Suprapubic skin (tissue), 4 donors: ENCODE data around the gene GSN. TPM values are rescaled to one million over a fixed set of nuclear protein-coding genes. Genes with fewer than 3 reads are reported as not detected.

Experiments
- DNase-seq, 2 donors: peaks; one replicate each; pipeline ENCODE4 v3.0.0-alpha.2; 2019; ENCODE audit warnings: low spot score in 2 of 2
- H3K27ac ChIP-seq: fragments of 200-600 bp; sonication (generic); one replicate; pipeline ENCODE4 v1.5.1; 2019
- H3K27me3 ChIP-seq: fragments of 200-600 bp; sonication (generic); one replicate; pipeline ENCODE4 v1.5.1; 2019
- H3K36me3 ChIP-seq: fragments of 200-600 bp; sonication (generic); one replicate; pipeline ENCODE4 v1.5.1; 2019
- H3K4me1 ChIP-seq: fragments of 200-600 bp; sonication (generic); one replicate; pipeline ENCODE4 v1.5.1; 2019
- H3K4me3 ChIP-seq: fragments of 200-600 bp; sonication (generic); one replicate; pipeline ENCODE4 v1.5.1; 2019; ENCODE audit warnings: mild to moderate bottlenecking
- H3K9me3 ChIP-seq: fragments of 200-600 bp; sonication (generic); one replicate; pipeline ENCODE4 v1.5.1; 2019
- EP300 ChIP-seq: sonication (generic); formaldehyde crosslinking; IDR thresholded peaks from one replicate; pipeline ENCODE4 v1.6.1; 2017; ENCODE audit warnings: antibody characterized with exemption
- POLR2A ChIP-seq, 2 donors: fragments of 450-650 bp; IDR thresholded peaks; one replicate each; pipeline ENCODE4 v1.6.1; 2017; ENCODE audit warnings: antibody characterized with exemption in 2 of 2, mild to moderate bottlenecking in 2 of 2, moderate library complexity in 2 of 2
- POLR2AphosphoS5 ChIP-seq, 3 donors: sonication (generic); formaldehyde crosslinking; IDR thresholded peaks; one replicate each; pipeline ENCODE4 v1.6.1; 2017; ENCODE audit warnings: antibody characterized with exemption in 3 of 3
- WGBS: methylation state at CpG from one replicate; pipeline ENCODE4 v1.1.5; 2018; 5-methylcytosine and 5-hydroxymethylcytosine counted together
- total RNA-seq, 4 donors: library from RNA; depleted of rRNA; stranded (reverse); fragments of >200 nt; gene quantifications; one replicate each; pipeline ENCODE4 v1.1.0, GENCODE V29; 2016
- TF ChIP-seq, protein P1 (sequence below), 2 donors: fragments of 200-600 bp in 1 of 2; fragments of 450-650 bp in 1 of 2; sonication (generic) in 1 of 2; IDR thresholded peaks; one replicate each; pipeline ENCODE4 v1.5.1; 2016 to 2019; ENCODE audit warnings: antibody characterized with exemption in 2 of 2, mild to moderate bottlenecking in 1 of 2, moderate library complexity in 1 of 2

GSN gene
- total RNA-seq, 4 donors from 2014 or later, result 681 to 944 (median 771) TPM

GRCh38 chr9:121259498-121259897 lies 8.5 kb upstream of the GSN start:
- Histone ChIP-seq H3K4me3 (no peak overlapping the region), H3K36me3 (no peaks in the 10 kb centered on the region), H3K4me1 (peaks cover 18% of the 10 kb centered on the region), H3K27ac (no peak overlapping the region), H3K9me3 (no peaks in the 10 kb centered on the region), H3K27me3 (no peaks in the 10 kb centered on the region)
- DNase-seq, result no peak
- TF ChIP-seq POLR2AphosphoS5 (IDR thresholded peaks at IDR 0.05) (no peak), POLR2A (IDR thresholded peaks at IDR 0.05) (no peak)
- 91% methylated on average over 4 of the region's 4 CpGs for WGBS

DNA sequence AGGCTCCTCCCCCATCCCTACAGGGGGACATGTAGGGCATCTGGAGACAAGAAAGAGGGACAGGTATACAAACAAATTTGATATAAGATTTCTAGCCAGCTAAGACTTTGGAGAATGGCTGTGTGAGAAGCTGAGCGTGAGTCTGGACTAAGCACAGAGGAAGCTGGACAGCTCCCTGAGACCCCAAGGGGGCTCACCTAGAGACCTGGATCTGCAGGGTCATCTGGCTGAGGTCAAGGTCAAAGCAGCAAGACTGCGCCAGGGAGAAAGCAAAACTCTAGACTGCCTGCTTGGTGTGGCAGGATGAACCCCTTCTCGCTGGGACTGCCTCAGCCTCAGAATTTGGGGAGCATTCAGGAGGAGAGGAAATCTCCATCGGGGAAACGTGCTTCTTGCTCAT lies 8.0 kb upstream of the GSN start:
- DNase-seq, result no peak
- Histone ChIP-seq H3K4me3 (no peak overlapping the region), H3K27me3 (no peaks in the 10 kb centered on the region), H3K27ac (no peak overlapping the region), H3K9me3 (no peaks in the 10 kb centered on the region), H3K36me3 (no peaks in the 10 kb centered on the region), H3K4me1 (peaks cover 18% of the 10 kb centered on the region)
- WGBS, result 86% methylated on average over 5 of the region's 5 CpGs
- no peak for TF ChIP-seq POLR2AphosphoS5 (IDR thresholded peaks at IDR 0.05)
- no peak for TF ChIP-seq EP300
- TF ChIP-seq POLR2A (IDR thresholded peaks at IDR 0.05), result no peak
- TF ChIP-seq, protein P1, sequence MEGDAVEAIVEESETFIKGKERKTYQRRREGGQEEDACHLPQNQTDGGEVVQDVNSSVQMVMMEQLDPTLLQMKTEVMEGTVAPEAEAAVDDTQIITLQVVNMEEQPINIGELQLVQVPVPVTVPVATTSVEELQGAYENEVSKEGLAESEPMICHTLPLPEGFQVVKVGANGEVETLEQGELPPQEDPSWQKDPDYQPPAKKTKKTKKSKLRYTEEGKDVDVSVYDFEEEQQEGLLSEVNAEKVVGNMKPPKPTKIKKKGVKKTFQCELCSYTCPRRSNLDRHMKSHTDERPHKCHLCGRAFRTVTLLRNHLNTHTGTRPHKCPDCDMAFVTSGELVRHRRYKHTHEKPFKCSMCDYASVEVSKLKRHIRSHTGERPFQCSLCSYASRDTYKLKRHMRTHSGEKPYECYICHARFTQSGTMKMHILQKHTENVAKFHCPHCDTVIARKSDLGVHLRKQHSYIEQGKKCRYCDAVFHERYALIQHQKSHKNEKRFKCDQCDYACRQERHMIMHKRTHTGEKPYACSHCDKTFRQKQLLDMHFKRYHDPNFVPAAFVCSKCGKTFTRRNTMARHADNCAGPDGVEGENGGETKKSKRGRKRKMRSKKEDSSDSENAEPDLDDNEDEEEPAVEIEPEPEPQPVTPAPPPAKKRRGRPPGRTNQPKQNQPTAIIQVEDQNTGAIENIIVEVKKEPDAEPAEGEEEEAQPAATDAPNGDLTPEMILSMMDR (IDR thresholded peaks at IDR 0.05), result no peak

DNA sequence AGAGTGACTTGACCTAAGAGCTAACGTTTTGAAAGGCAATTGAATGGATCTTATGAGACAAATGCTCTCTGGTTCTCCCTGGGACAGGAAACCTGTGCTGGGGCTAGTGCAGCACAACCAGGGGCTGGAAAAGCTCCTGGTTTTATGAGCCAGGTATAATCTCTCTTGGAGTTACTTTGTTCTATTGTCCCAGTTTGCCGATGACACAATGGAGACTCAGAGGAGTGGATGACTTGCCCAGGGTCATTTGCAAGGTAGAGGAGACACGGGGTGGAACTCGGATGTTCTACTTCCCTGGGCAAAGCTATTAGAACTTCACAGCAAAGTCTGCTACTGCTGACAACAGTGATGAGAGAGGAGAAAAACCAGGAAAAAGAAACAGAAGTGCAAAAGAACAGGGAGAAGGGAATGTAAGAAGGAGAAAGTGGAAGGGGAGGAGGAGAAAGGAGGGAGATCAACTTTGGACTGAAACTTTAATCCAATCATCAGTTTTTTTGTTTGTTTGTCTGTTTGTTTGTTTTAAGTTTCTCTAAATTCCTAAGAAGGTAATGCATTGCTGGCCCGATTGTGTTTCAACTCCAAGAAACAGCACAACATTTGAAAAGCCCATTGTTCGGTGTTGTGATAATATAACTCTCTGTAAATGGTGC lies 7.4 kb upstream of the GSN start:
- TF ChIP-seq EP300, result no peak
- no peak for TF ChIP-seq POLR2AphosphoS5 (IDR thresholded peaks at IDR 0.05)
- TF ChIP-seq, protein P1 (IDR thresholded peaks at IDR 0.05), result no peak
- no peak for TF ChIP-seq POLR2A (IDR thresholded peaks at IDR 0.05)
- Histone ChIP-seq H3K4me3 (no peak overlapping the region), H3K36me3 (no peaks in the 10 kb centered on the region), H3K9me3 (no peaks in the 10 kb centered on the region), H3K4me1 (peaks cover 18% of the 10 kb centered on the region), H3K27me3 (no peaks in the 10 kb centered on the region), H3K27ac (no peak overlapping the region)
- 43% methylated on average over 6 of the region's 6 CpGs for WGBS
- DNase-seq, result no peak

- TF ChIP-seq POLR2AphosphoS5 (IDR thresholded peaks at IDR 0.05) (no peak), POLR2A (IDR thresholded peaks at IDR 0.05) (no peak), EP300 (no peak)
- TF ChIP-seq, protein P1 (IDR thresholded peaks at IDR 0.05), result no peak
- no peaks in the 10 kb centered on the region for H3K27me3 ChIP-seq
- H3K27ac ChIP-seq, result no peak overlapping the region
- DNase-seq, result no peak
- H3K4me1 ChIP-seq, result peaks cover 18% of the 10 kb centered on the region
- 44% methylated on average over 4 of the region's 4 CpGs for WGBS
- H3K36me3 ChIP-seq, result no peaks in the 10 kb centered on the region
- no peaks in the 10 kb centered on the region for H3K9me3 ChIP-seq
- H3K4me3 ChIP-seq, result no peak overlapping the region
These were observed 6.9 kb upstream of the GSN start for GRCh38 chr9:121261107-121261460.

- TF ChIP-seq POLR2AphosphoS5 (IDR thresholded peaks at IDR 0.05) (no peak), POLR2A (IDR thresholded peaks at IDR 0.05) (no peak), EP300 (no peak)
- TF ChIP-seq, protein P1 (IDR thresholded peaks at IDR 0.05), result no peak
These were observed 6.2 kb upstream of the GSN start for GRCh38 chr9:121261755-121262154.

DNA sequence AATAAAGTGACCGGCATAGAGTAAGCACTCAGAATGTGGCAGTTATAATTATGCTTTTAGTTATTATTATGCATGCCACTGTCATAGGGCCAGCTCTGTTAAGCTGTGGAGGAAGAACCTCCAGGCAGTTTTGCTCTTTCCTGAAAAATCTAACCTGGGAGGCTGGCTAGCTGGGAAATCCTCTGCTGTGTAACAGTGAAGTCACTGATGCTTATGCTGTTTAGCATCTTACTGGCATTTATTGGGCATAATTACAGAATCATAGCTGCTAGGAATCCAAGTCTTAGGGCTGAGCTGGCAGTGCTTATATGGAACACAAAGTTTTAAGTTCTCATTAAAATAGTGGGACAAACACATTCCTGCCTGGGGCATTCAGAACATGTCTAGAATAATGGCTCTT lies 5.5 kb upstream of the GSN start:
- no peak overlapping the region for H3K27ac ChIP-seq
- no peaks in the 10 kb centered on the region for H3K9me3 ChIP-seq
- TF ChIP-seq POLR2A (IDR thresholded peaks at IDR 0.05), result no peak
- TF ChIP-seq EP300, result no peak
- TF ChIP-seq, protein P1 (IDR thresholded peaks at IDR 0.05), result no peak
- no peak for TF ChIP-seq POLR2AphosphoS5 (IDR thresholded peaks at IDR 0.05)
- no peaks in the 10 kb centered on the region for H3K36me3 ChIP-seq
- no peaks in the 10 kb centered on the region for H3K27me3 ChIP-seq
- WGBS, result 87% methylated on average over 1 of the region's 1 CpG
- H3K4me1 ChIP-seq, result peaks cover 32% of the 10 kb centered on the region
- H3K4me3 ChIP-seq, result no peak overlapping the region
- DNase-seq, result no peak

More at GRCh38 chr9:121261755-121262154, 6.2 kb upstream of the GSN start:
- Histone ChIP-seq H3K4me3 (no peak overlapping the region), H3K27me3 (no peaks in the 10 kb centered on the region), H3K9me3 (no peaks in the 10 kb centered on the region), H3K36me3 (no peaks in the 10 kb centered on the region), H3K27ac (no peak overlapping the region), H3K4me1 (peaks cover 25% of the 10 kb centered on the region)
- WGBS, result 81% methylated on average over 1 of the region's 1 CpG
- DNase-seq, result no peak
